ENCODE measurements around the gene SRGAP1.

Gene SRGAP1

GRCh38 chr12:63808631-63809030 is 35.9 kb upstream of the SRGAP1 start:
- H3K4me3 ChIP-seq (ENCODE audit: low read depth, low read length): no peak overlapping the region
- TF ChIP-seq, protein P1, sequence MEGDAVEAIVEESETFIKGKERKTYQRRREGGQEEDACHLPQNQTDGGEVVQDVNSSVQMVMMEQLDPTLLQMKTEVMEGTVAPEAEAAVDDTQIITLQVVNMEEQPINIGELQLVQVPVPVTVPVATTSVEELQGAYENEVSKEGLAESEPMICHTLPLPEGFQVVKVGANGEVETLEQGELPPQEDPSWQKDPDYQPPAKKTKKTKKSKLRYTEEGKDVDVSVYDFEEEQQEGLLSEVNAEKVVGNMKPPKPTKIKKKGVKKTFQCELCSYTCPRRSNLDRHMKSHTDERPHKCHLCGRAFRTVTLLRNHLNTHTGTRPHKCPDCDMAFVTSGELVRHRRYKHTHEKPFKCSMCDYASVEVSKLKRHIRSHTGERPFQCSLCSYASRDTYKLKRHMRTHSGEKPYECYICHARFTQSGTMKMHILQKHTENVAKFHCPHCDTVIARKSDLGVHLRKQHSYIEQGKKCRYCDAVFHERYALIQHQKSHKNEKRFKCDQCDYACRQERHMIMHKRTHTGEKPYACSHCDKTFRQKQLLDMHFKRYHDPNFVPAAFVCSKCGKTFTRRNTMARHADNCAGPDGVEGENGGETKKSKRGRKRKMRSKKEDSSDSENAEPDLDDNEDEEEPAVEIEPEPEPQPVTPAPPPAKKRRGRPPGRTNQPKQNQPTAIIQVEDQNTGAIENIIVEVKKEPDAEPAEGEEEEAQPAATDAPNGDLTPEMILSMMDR (IDR thresholded peaks at IDR 0.05; ENCODE audit: low read depth, low read length): no peak

DNA sequence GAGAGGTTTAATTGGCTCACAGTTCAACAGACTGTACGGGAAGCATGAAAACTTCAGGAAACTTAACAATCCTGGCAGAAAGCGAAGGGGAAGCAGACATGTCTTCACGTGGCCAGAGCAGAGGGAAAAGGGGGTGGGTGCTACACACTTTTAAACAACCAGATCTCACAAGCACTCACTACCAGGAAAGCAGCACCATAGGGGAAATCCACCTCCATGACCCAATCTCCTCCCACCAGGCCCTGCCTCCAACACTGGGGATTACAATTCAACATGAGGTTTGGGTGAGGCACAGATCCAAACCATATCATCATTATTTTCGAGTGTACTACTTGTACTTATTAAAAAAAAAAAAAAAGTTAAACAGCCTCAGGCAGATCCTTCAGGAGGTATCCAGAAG is 34.9 kb upstream of the SRGAP1 start:
- H3K4me3 ChIP-seq (ENCODE audit: low read depth, low read length): no peak overlapping the region
- TF ChIP-seq, protein P1 (IDR thresholded peaks at IDR 0.05; ENCODE audit: low read depth, low read length): no peak

DNA sequence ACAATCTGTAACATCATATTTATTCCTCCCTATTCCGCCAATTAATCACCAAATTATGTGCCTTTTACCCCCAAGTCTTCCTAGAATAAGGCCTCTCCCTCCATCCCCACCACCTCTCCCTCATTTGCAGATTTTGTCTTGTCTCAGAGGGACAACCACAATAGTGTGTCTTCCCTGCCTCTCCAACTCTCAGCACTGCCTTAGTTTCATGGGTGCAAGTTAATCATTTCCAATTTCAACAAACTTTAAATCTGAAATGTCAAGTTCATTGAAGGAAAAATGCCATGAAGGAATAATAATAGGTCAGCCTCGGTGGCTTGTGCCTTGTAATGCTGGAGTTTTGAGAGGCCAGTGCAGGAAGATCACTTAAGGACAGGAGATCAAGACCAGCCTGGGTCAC is 33.2 kb upstream of the SRGAP1 start:
- TF ChIP-seq, protein P1 (IDR thresholded peaks at IDR 0.05; ENCODE audit: low read depth, low read length): no peak
- H3K4me3 ChIP-seq (ENCODE audit: low read depth, low read length): no peak overlapping the region

- TF ChIP-seq, protein P1 (IDR thresholded peaks at IDR 0.05; ENCODE audit: low read depth, low read length): no peak
- H3K4me3 ChIP-seq (ENCODE audit: low read depth, low read length): no peak overlapping the region
Measured at GRCh38 chr12:63811755-63812154, 32.7 kb upstream of the SRGAP1 start.

DNA sequence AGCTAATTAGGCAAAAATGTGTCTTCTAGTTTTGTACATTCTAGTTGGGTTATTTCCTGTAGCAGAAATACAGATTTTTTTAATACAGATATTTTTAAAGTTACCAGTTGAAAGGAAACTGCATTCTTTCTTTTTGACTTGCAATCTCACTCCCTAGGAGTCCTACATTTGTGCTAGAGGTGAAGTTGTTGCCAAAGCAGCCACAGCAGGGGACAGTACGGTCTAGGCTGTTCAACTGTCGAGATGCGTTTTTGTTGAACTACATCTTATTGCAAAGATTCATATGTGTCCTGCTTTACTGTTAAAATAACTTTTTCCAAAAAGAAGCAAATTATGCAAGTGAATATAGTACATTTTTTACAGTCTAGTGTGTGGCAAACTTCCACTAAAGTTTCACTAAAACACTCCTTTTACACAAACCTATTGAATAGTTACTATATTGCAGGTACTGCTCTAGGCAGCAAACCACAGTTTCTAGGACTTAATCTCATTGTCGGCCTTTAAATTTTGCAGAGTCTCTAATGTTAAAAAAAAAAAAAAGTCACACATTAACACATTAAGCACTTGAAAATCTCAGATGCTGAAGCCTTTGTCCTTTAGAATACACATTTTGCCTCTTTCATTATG is 30.2 kb upstream of the SRGAP1 start:
- H3K4me3 ChIP-seq (ENCODE audit: low read depth, low read length): no peak overlapping the region
- TF ChIP-seq, protein P1 (IDR thresholded peaks at IDR 0.05; ENCODE audit: low read depth, low read length): no peak

GRCh38 chr12:63815482-63815852 is 29.0 kb upstream of the SRGAP1 start:
- no peak overlapping the region for H3K4me3 ChIP-seq (ENCODE audit: low read depth, low read length)
- TF ChIP-seq, protein P1 (IDR thresholded peaks at IDR 0.05; ENCODE audit: low read depth, low read length): no peak

GRCh38 chr12:63816031-63816430 is 28.5 kb upstream of the SRGAP1 start:
- TF ChIP-seq, protein P1 (IDR thresholded peaks at IDR 0.05; ENCODE audit: low read depth, low read length): no peak

More at GRCh38 chr12:63816031-63816430, 28.5 kb upstream of the SRGAP1 start:
- H3K4me3 ChIP-seq (ENCODE audit: low read depth, low read length): no peak overlapping the region

Measured in WI38 (cell line).